ENCODE measurements around the gene LRBA.

DNA sequence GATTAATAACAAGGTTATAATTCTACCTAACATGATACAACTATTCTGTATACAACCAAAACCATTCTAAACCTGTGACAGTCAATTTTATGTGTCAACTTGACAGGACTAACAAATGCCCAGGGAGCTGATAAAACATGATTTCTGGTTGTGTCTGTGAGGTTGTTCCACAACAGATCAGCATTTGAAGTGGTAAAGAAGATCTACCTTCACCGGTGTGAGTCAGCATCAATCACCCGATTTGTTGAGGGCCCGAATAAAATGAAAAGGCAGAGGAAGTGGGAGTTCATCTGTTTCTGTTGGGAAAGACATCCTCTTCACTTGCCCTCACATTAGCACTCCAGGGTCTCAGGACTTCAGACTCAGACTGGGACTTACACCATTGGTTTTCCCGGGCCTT, 245.2 kb downstream of the LRBA start:
- TF ChIP-seq, protein P1, sequence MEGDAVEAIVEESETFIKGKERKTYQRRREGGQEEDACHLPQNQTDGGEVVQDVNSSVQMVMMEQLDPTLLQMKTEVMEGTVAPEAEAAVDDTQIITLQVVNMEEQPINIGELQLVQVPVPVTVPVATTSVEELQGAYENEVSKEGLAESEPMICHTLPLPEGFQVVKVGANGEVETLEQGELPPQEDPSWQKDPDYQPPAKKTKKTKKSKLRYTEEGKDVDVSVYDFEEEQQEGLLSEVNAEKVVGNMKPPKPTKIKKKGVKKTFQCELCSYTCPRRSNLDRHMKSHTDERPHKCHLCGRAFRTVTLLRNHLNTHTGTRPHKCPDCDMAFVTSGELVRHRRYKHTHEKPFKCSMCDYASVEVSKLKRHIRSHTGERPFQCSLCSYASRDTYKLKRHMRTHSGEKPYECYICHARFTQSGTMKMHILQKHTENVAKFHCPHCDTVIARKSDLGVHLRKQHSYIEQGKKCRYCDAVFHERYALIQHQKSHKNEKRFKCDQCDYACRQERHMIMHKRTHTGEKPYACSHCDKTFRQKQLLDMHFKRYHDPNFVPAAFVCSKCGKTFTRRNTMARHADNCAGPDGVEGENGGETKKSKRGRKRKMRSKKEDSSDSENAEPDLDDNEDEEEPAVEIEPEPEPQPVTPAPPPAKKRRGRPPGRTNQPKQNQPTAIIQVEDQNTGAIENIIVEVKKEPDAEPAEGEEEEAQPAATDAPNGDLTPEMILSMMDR (IDR thresholded peaks at IDR 0.05; ENCODE audit: low read length): no peak
- no peak for TF ChIP-seq EZH2 (IDR thresholded peaks at IDR 0.05; ENCODE audit: borderline replicate concordance, low read length)

Data from OCI-LY1 (cell line).